ENCODE results near the gene STOX2. TPM values are rescaled to one million over a fixed set of nuclear protein-coding genes. Genes with fewer than 3 reads are reported as not detected.

The STOX2 gene
- total and polyA plus RNA-seq, 10 of the 15 experiments (the other 5 are each of a cell fraction or from before 2014, with no cell fraction given) = 0.01 to 1.2 (median 0.18) TPM; not detected in 4

- no peak for TF ChIP-seq POLR2AphosphoS5 (IDR thresholded peaks at IDR 0.05; ENCODE audit: low read length)
- TF ChIP-seq SMARCA5 (IDR thresholded peaks at IDR 0.05) = no peak
- no peak for TF ChIP-seq ATF3 (IDR thresholded peaks at IDR 0.05; ENCODE audit: borderline replicate concordance, extremely low read depth, low read depth, low read length)
- TF ChIP-seq TCF3 (IDR thresholded peaks at IDR 0.05; ENCODE audit: borderline replicate concordance, insufficient read depth, low read depth, low read length) = no peak
Observed at GRCh38 chr4:183912585-183912984, 7.5 kb downstream of the STOX2 start (continued).

GRCh38 chr4:183915976-183916375, 10.9 kb downstream of the STOX2 start:
- POLR2A ChIA-PET = no interaction called here

More at GRCh38 chr4:183915976-183916375, 10.9 kb downstream of the STOX2 start:
- Histone ChIP-seq H3K4me2 (ENCODE audit: control insufficient read depth, insufficient read depth) (no peak overlapping the region), H3K27ac (ENCODE audit: control insufficient read depth, insufficient read depth) (no peak overlapping the region), H3K9me3 (replicated peaks; ENCODE audit: control insufficient read depth, insufficient read depth, low read length) (no peaks in the 10 kb centered on the region), H3K27me3 (replicated peaks in 1 of 2; ENCODE audit: control insufficient read depth in 2 of 2, insufficient read depth in 2 of 2, low read length in 1 of 2) (peaks cover 0 to 3% of the 10 kb centered on the region in 2 experiments; a peak in 3 of 4 replicates), H2AFZ (ENCODE audit: control insufficient read depth, low read depth, low read length) (no peak overlapping the region), H3K4me3 (no peak overlapping the region), H3K9ac (ENCODE audit: control insufficient read depth, insufficient read depth, low read length) (no peak overlapping the region), H3K36me3 (ENCODE audit: control insufficient read depth in 2 of 2, insufficient read depth in 2 of 2, low read length in 1 of 2) (no peaks in the 10 kb centered on the region), H3K79me2 (ENCODE audit: control insufficient read depth, insufficient read depth, low read length) (no peaks in the 10 kb centered on the region), H3K4me1 (ENCODE audit: control insufficient read depth, insufficient read depth, low read length) (no peaks in the 10 kb centered on the region), H4K20me1 (ENCODE audit: control insufficient read depth, insufficient read depth) (no peaks in the 10 kb centered on the region)
- ChIA-PET RAD21 (ENCODE audit: unreplicated experiment) (no interaction called here), SMC1A (ENCODE audit: uncharacterized antibody, unreplicated experiment) (no interaction called here), CTCF (no interaction called here)
- no peak for DNase-seq (ENCODE audit: low read depth, low spot score)
- in situ Hi-C loops (cut with MboI) = no loop called here
- BruUV-seq (replicated peaks) = no TSS peak
- intact Hi-C loops (cut with micrococcal nuclease; ENCODE audit: unreplicated experiment) = no loop called here
- TF ChIP-seq SIN3A (IDR thresholded peaks at IDR 0.05; ENCODE audit: low read depth, low read length) (no peak), CEBPB (IDR thresholded peaks at IDR 0.05; ENCODE audit: borderline replicate concordance in 1 of 2, low read depth in 2 of 2, low read length in 2 of 2) (no peak), TCF7 (IDR thresholded peaks at IDR 0.05; ENCODE audit: borderline replicate concordance) (no peak), RBBP5 (conservative IDR thresholded peaks at IDR 0.05) (no peak)
- TF ChIP-seq, protein P1, sequence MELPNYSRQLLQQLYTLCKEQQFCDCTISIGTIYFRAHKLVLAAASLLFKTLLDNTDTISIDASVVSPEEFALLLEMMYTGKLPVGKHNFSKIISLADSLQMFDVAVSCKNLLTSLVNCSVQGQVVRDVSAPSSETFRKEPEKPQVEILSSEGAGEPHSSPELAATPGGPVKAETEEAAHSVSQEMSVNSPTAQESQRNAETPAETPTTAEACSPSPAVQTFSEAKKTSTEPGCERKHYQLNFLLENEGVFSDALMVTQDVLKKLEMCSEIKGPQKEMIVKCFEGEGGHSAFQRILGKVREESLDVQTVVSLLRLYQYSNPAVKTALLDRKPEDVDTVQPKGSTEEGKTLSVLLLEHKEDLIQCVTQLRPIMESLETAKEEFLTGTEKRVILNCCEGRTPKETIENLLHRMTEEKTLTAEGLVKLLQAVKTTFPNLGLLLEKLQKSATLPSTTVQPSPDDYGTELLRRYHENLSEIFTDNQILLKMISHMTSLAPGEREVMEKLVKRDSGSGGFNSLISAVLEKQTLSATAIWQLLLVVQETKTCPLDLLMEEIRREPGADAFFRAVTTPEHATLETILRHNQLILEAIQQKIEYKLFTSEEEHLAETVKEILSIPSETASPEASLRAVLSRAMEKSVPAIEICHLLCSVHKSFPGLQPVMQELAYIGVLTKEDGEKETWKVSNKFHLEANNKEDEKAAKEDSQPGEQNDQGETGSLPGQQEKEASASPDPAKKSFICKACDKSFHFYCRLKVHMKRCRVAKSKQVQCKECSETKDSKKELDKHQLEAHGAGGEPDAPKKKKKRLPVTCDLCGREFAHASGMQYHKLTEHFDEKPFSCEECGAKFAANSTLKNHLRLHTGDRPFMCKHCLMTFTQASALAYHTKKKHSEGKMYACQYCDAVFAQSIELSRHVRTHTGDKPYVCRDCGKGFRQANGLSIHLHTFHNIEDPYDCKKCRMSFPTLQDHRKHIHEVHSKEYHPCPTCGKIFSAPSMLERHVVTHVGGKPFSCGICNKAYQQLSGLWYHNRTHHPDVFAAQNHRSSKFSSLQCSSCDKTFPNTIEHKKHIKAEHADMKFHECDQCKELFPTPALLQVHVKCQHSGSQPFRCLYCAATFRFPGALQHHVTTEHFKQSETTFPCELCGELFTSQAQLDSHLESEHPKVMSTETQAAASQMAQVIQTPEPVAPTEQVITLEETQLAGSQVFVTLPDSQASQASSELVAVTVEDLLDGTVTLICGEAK (IDR thresholded peaks at IDR 0.05; ENCODE audit: borderline replicate concordance) = no peak
- FAIRE-seq = no peak
- no peak for ATAC-seq
- 31% methylated on average over 6 of the region's 6 CpGs for WGBS (ENCODE audit: insufficient coverage, insufficient replicate concordance, low lambda C conversion rate, missing lambda C conversion rate)

Data from GM12878 (cell line).